Activated T-cell treated with anti-CD3 and anti-CD28 coated beads, Interleukin-2, amount 50 U/mL, for 72 hours (primary cell): Measurements from ENCODE around the gene FAM53B. TPM values are rescaled to one million over a fixed set of nuclear protein-coding genes. Genes with fewer than 3 reads are reported as not detected.

Experiments used
- ATAC-seq, 2 donors: fragments of 150-1000 bp; cut with Tn5 transposase; replicated peaks in 1 of 2; 2 replicates each; pipeline ENCODE4 v1.10.0; 2021; ENCODE audit warnings: moderate library complexity in 2 of 2, mild to moderate bottlenecking in 1 of 2
- DNase-seq, 2 donors: peaks; one replicate each; pipeline ENCODE4 v3.0.0; 2021 to 2022; ENCODE audit warnings: mixed read lengths in 1 of 2
- H3K27ac Mint-ChIP-seq: one replicate; pipeline ENCODE4 v1.8.0; 2022; ENCODE audit warnings: mild to moderate bottlenecking, moderate library complexity, mixed read lengths
- H3K27me3 Mint-ChIP-seq: one replicate; pipeline ENCODE4 v1.8.0; 2022; ENCODE audit warnings: low read depth, mixed read lengths
- H3K36me3 Mint-ChIP-seq, 2 donors: one replicate each; pipeline ENCODE4 v1.8.0; 2022; ENCODE audit warnings: mixed read lengths in 2 of 2, mild to moderate bottlenecking in 1 of 2; ENCODE audit not compliant: insufficient read depth in 2 of 2
- H3K4me1 Mint-ChIP-seq: one replicate; pipeline ENCODE4 v1.8.0; 2022; ENCODE audit warnings: low read depth, mixed read lengths
- H3K4me3 Mint-ChIP-seq, 2 donors: one replicate each; pipeline ENCODE4 v1.8.0; 2022; ENCODE audit warnings: mild to moderate bottlenecking in 2 of 2, mixed read lengths in 2 of 2, moderate library complexity in 2 of 2
- H3K9me3 Mint-ChIP-seq, 2 donors: one replicate each; pipeline ENCODE4 v1.8.0; 2022; ENCODE audit warnings: mixed read lengths in 2 of 2
- total RNA-seq, 2 donors: library from RNA; stranded (reverse); gene quantifications; one replicate each; pipeline ENCODE4 v1.2.3, GENCODE V29; 2022

Gene FAM53B
- total RNA-seq, 2 donors from 2014 or later = 30.0 to 37.7 TPM

- Mint-ChIP-seq H3K4me1 (peaks cover 99% of the 10 kb centered on the region), H3K9me3 (no peaks in the 10 kb centered on the region), H3K27ac (peak overlapping the region; percentile 99), H3K27me3 (no peaks in the 10 kb centered on the region), H3K4me3 (peak overlapping the region; percentile 86 to 92), H3K36me3 (peaks cover 3 to 14% of the 10 kb centered on the region in 2 donors)
- DNase-seq = peak; percentile 83 to 91
- ATAC-seq = peak; percentile 77 to 79
Measured at GRCh38 chr10:124717911-124718741, 26.1 kb downstream of the FAM53B start.

GRCh38 chr10:124717041-124717757, 27.0 kb downstream of the FAM53B start:
- Mint-ChIP-seq H3K27me3 (no peaks in the 10 kb centered on the region), H3K4me3 (peak overlapping the region; percentile 86 to 92), H3K4me1 (peaks cover 98% of the 10 kb centered on the region), H3K36me3 (peaks cover 3 to 17% of the 10 kb centered on the region in 2 donors), H3K27ac (peak overlapping the region; percentile 99), H3K9me3 (no peaks in the 10 kb centered on the region)
- peak in 1 of 2 donors; percentile 26 for DNase-seq
- ATAC-seq = peak in 1 of 2 donors; percentile 6

GRCh38 chr10:124716369-124716768, 27.8 kb downstream of the FAM53B start:
- Mint-ChIP-seq H3K4me3 (peak overlapping the region; percentile 86 to 92), H3K27ac (peak overlapping the region; percentile 99), H3K36me3 (peaks cover 3 to 17% of the 10 kb centered on the region in 2 donors), H3K9me3 (no peaks in the 10 kb centered on the region), H3K4me1 (peaks cover 90% of the 10 kb centered on the region), H3K27me3 (no peaks in the 10 kb centered on the region)
- DNase-seq = no peak
- no peak for ATAC-seq

- Mint-ChIP-seq H3K4me1 (peaks cover 89% of the 10 kb centered on the region), H3K36me3 (peaks cover 2 to 15% of the 10 kb centered on the region in 2 donors), H3K27me3 (no peaks in the 10 kb centered on the region), H3K27ac (peak overlapping the region; percentile 63), H3K9me3 (no peaks in the 10 kb centered on the region), H3K4me3 (peak overlapping the region; percentile 86 to 92)
- DNase-seq (no peak), ATAC-seq (no peak)
Measured at GRCh38 chr10:124715439-124715838, 28.7 kb downstream of the FAM53B start.

- peak overlapping the region; percentile 21 for H3K27ac Mint-ChIP-seq
- peak overlapping the region; percentile 15 to 33 for H3K4me3 Mint-ChIP-seq
- H3K27me3 Mint-ChIP-seq = no peaks in the 10 kb centered on the region
- peaks cover 2 to 14% of the 10 kb centered on the region in 2 donors for H3K36me3 Mint-ChIP-seq
- no peak for ATAC-seq
- H3K9me3 Mint-ChIP-seq = no peaks in the 10 kb centered on the region
- no peak for DNase-seq
- H3K4me1 Mint-ChIP-seq = peaks cover 89% of the 10 kb centered on the region
Measured at GRCh38 chr10:124713679-124714255, 30.4 kb downstream of the FAM53B start.

- no peaks in the 10 kb centered on the region for H3K27me3 Mint-ChIP-seq
- ATAC-seq = no peak
- peaks cover 1 to 13% of the 10 kb centered on the region in 2 donors for H3K36me3 Mint-ChIP-seq
- peaks cover 89% of the 10 kb centered on the region for H3K4me1 Mint-ChIP-seq
- no peak overlapping the region for H3K4me3 Mint-ChIP-seq
- DNase-seq = no peak
- no peaks in the 10 kb centered on the region for H3K9me3 Mint-ChIP-seq
- H3K27ac Mint-ChIP-seq = peak overlapping the region; percentile 21
Measured at GRCh38 chr10:124712704-124713407, 31.3 kb downstream of the FAM53B start.

GRCh38 chr10:124711145-124711544, 33.0 kb downstream of the FAM53B start:
- Mint-ChIP-seq H3K27ac (no peak overlapping the region), H3K27me3 (no peaks in the 10 kb centered on the region), H3K36me3 (peaks cover 0 to 10% of the 10 kb centered on the region in 2 donors), H3K4me1 (peaks cover 86% of the 10 kb centered on the region), H3K4me3 (no peak overlapping the region), H3K9me3 (no peaks in the 10 kb centered on the region)
- DNase-seq (no peak), ATAC-seq (no peak)

GRCh38 chr10:124710266-124710881, 33.8 kb downstream of the FAM53B start:
- Mint-ChIP-seq H3K36me3 (peaks cover 0 to 10% of the 10 kb centered on the region in 2 donors), H3K9me3 (no peaks in the 10 kb centered on the region), H3K27ac (peak overlapping the region; percentile 34), H3K4me1 (peaks cover 86% of the 10 kb centered on the region), H3K4me3 (no peak overlapping the region), H3K27me3 (no peaks in the 10 kb centered on the region)
- DNase-seq (no peak), ATAC-seq (no peak)

- DNase-seq = no peak
- H3K36me3 Mint-ChIP-seq = peaks cover 0 to 10% of the 10 kb centered on the region in 2 donors
Measured at GRCh38 chr10:124709861-124710260, 34.3 kb downstream of the FAM53B start.

GRCh38 chr10:124708922-124709520, 35.2 kb downstream of the FAM53B start:
- H3K9me3 Mint-ChIP-seq = no peaks in the 10 kb centered on the region
- ATAC-seq = no peak
- DNase-seq = no peak
- peaks cover 3 to 11% of the 10 kb centered on the region in 2 donors for H3K36me3 Mint-ChIP-seq
- peaks cover 86% of the 10 kb centered on the region for H3K4me1 Mint-ChIP-seq
- H3K27ac Mint-ChIP-seq = peak overlapping the region; percentile 90
- H3K4me3 Mint-ChIP-seq = peak overlapping the region in 1 of 2 donors; percentile 19
- no peaks in the 10 kb centered on the region for H3K27me3 Mint-ChIP-seq

More at GRCh38 chr10:124709861-124710260, 34.3 kb downstream of the FAM53B start:
- Mint-ChIP-seq H3K27me3 (no peaks in the 10 kb centered on the region), H3K27ac (peak overlapping the region; percentile 90), H3K4me1 (peaks cover 86% of the 10 kb centered on the region), H3K9me3 (no peaks in the 10 kb centered on the region), H3K4me3 (no peak overlapping the region)
- no peak for ATAC-seq

- no peaks in the 10 kb centered on the region for H3K9me3 Mint-ChIP-seq
- peaks cover 3 to 14% of the 10 kb centered on the region in 2 donors for H3K36me3 Mint-ChIP-seq
- H3K4me1 Mint-ChIP-seq = peaks cover 86% of the 10 kb centered on the region
- H3K4me3 Mint-ChIP-seq = no peak overlapping the region
- H3K27ac Mint-ChIP-seq = peak overlapping the region; percentile 85
- ATAC-seq (no peak), DNase-seq (no peak)
- no peaks in the 10 kb centered on the region for H3K27me3 Mint-ChIP-seq
Measured at GRCh38 chr10:124708246-124708779, 35.9 kb downstream of the FAM53B start.

- DNase-seq (no peak), ATAC-seq (no peak)
- Mint-ChIP-seq H3K4me1 (peaks cover 86% of the 10 kb centered on the region), H3K27me3 (no peaks in the 10 kb centered on the region), H3K36me3 (peaks cover 3 to 16% of the 10 kb centered on the region in 2 donors), H3K4me3 (peak overlapping the region in 1 of 2 donors; percentile 1), H3K9me3 (no peaks in the 10 kb centered on the region), H3K27ac (peak overlapping the region; percentile 85)
Measured at GRCh38 chr10:124707551-124707950, 36.6 kb downstream of the FAM53B start.
